Non-pigmented ciliary epithelial cell (primary cell): ENCODE results near the gene FUOM.

ENCODE experiments used
- DNase-seq: peaks from one replicate; pipeline ENCODE4 v3.0.0-alpha.2; 2010; ENCODE audit warnings: low read depth

Gene FUOM

GRCh38 chr10:133310399-133310755, 47.4 kb downstream of the FUOM start:
- DNase-seq: no peak

- DNase-seq: no peak
Observed at GRCh38 chr10:133309720-133310398, 48.0 kb downstream of the FUOM start.

GRCh38 chr10:133309100-133309719, 48.6 kb downstream of the FUOM start:
- DNase-seq: no peak

GRCh38 chr10:133308421-133309099, 49.3 kb downstream of the FUOM start, which contains the start of the genes TUBGCP2 and ZNF511:
Gene TUBGCP2, minus strand, starts transcription at chr10:133308872. Its CDS starts 5,931 bp downstream, at chr10:133302941.
Gene ZNF511, plus strand, starts transcription at chr10:133308914. Its CDS starts 30 bp downstream, at chr10:133308944.
- DNase-seq: no peak

GRCh38 chr10:133307776-133308420, 49.9 kb downstream of the FUOM start:
- DNase-seq: no peak

GRCh38 chr10:133306941-133307379, 50.9 kb downstream of the FUOM start:
- no peak for DNase-seq

- DNase-seq: no peak
Observed at GRCh38 chr10:133306097-133306476, 51.7 kb downstream of the FUOM start.
